Mesenchymal stem cell (in vitro differentiated cells and primary cell): ENCODE results near the gene CYP2C18.

ENCODE experiments used
- DNase-seq: peaks from one replicate; pipeline ENCODE4 v3.0.0-alpha.2; 2013
- H2AFZ ChIP-seq: one replicate; pipeline ENCODE4 v1.6.1; 2013; ENCODE audit warnings: low read depth, mild to moderate bottlenecking, control low read depth, inconsistent platforms, low read length, moderate library complexity
- H2AK5ac ChIP-seq: 2 replicates; pipeline ENCODE4 v1.6.1; 2013; ENCODE audit warnings: low read length, moderate library complexity, mild to moderate bottlenecking, inconsistent platforms; ENCODE audit not compliant: severe bottlenecking
- H2BK120ac ChIP-seq: one replicate; pipeline ENCODE4 v1.6.1; 2013; ENCODE audit warnings: low read depth, mild to moderate bottlenecking, inconsistent platforms, low read length, moderate library complexity
- H2BK12ac ChIP-seq, 2 experiments: one replicate each; pipeline ENCODE4 v1.6.1; 2013; ENCODE audit warnings: inconsistent platforms in 2 of 2, low read length in 2 of 2, mild to moderate bottlenecking in 2 of 2, moderate library complexity in 2 of 2, control low read depth in 1 of 2
- H2BK15ac ChIP-seq: one replicate; pipeline ENCODE4 v1.6.1; 2013; ENCODE audit warnings: mild to moderate bottlenecking, low read depth, inconsistent platforms; ENCODE audit not compliant: poor library complexity, severe bottlenecking
- H2BK5ac ChIP-seq: 2 replicates; pipeline ENCODE4 v1.6.1; 2013; ENCODE audit warnings: low read depth, mild to moderate bottlenecking, low read length, control low read depth, inconsistent platforms; ENCODE audit not compliant: poor library complexity, severe bottlenecking
- H3K14ac ChIP-seq, 2 experiments: one replicate each; pipeline ENCODE4 v1.6.1; 2013; ENCODE audit warnings: inconsistent platforms in 2 of 2, low read length in 2 of 2, control low read depth in 1 of 2, mild to moderate bottlenecking in 1 of 2, moderate library complexity in 1 of 2
- H3K18ac ChIP-seq, 2 experiments: one replicate each; pipeline ENCODE4 v1.6.1; 2013; ENCODE audit warnings: inconsistent platforms in 2 of 2, low read length in 2 of 2, control low read depth in 1 of 2, low read depth in 1 of 2, mild to moderate bottlenecking in 1 of 2
- H3K23ac ChIP-seq, 2 experiments: one replicate each; pipeline ENCODE4 v1.6.1; 2013; ENCODE audit warnings: inconsistent platforms in 2 of 2, low read length in 2 of 2, mild to moderate bottlenecking in 2 of 2, moderate library complexity in 2 of 2, control low read depth in 1 of 2
- H3K27ac ChIP-seq: 2 replicates; pipeline ENCODE4 v1.5.1; 2013; ENCODE audit warnings: mild to moderate bottlenecking, moderate library complexity, low read length, control low read depth, inconsistent platforms; ENCODE audit not compliant: poor library complexity, severe bottlenecking
- H3K27me3 ChIP-seq, 2 experiments: 2 replicates each; pipeline versions ENCODE4 v1.6.1 to v1.7.0; 2013; ENCODE audit warnings: low read length in 2 of 2, mild to moderate bottlenecking in 2 of 2, moderate library complexity in 2 of 2, control low read depth in 1 of 2, inconsistent platforms in 1 of 2; ENCODE audit not compliant: control insufficient read depth in 1 of 2, insufficient read depth in 1 of 2
- H3K36me3 ChIP-seq, 2 experiments: 2 replicates each; pipeline versions ENCODE4 v1.6.1 to v1.7.0; 2013; ENCODE audit warnings: low read length in 2 of 2, control low read depth in 1 of 2, inconsistent platforms in 1 of 2, low read depth in 1 of 2, mild to moderate bottlenecking in 1 of 2; ENCODE audit not compliant: insufficient read depth in 2 of 2, control insufficient read depth in 1 of 2
- H3K4ac ChIP-seq, 2 experiments: one replicate each; pipeline ENCODE4 v1.6.1; 2013; ENCODE audit warnings: inconsistent platforms in 2 of 2, low read length in 2 of 2, mild to moderate bottlenecking in 2 of 2, moderate library complexity in 2 of 2, control low read depth in 1 of 2, low read depth in 1 of 2
- H3K4me1 ChIP-seq: 2 replicates; pipeline ENCODE4 v1.6.1; 2013; ENCODE audit warnings: low read depth, low read length, control low read depth; ENCODE audit not compliant: control insufficient read depth, insufficient read depth
- H3K4me2 ChIP-seq: 2 replicates; pipeline ENCODE4 v1.6.1; 2013; ENCODE audit warnings: low read length, mild to moderate bottlenecking, inconsistent platforms; ENCODE audit not compliant: poor library complexity, severe bottlenecking
- H3K4me3 ChIP-seq, 2 experiments: 2 replicates each; pipeline versions ENCODE4 v1.5.1 to v1.7.0; 2013; ENCODE audit warnings: low read length in 2 of 2, mild to moderate bottlenecking in 2 of 2, control low read depth in 1 of 2, low read depth in 1 of 2; ENCODE audit not compliant: insufficient read depth in 1 of 2
- H3K79me1 ChIP-seq: replicated peaks from 2 replicates; pipeline ENCODE4 v1.6.1; 2013; ENCODE audit warnings: mild to moderate bottlenecking, control low read depth, low read length, inconsistent platforms; ENCODE audit not compliant: poor library complexity, severe bottlenecking
- H3K9ac ChIP-seq: 2 replicates; pipeline ENCODE4 v1.7.0; 2013; ENCODE audit warnings: mild to moderate bottlenecking, low read length, moderate library complexity
- H3K9me3 ChIP-seq: 2 replicates; pipeline ENCODE4 v1.7.0; 2013; ENCODE audit warnings: mild to moderate bottlenecking, low read length; ENCODE audit not compliant: control insufficient read depth
- H4K8ac ChIP-seq: one replicate; pipeline ENCODE4 v1.6.1; 2013; ENCODE audit warnings: inconsistent platforms, mild to moderate bottlenecking, low read length, moderate library complexity
- H4K91ac ChIP-seq: one replicate; pipeline ENCODE4 v1.6.1; 2013; ENCODE audit warnings: mild to moderate bottlenecking, low read length, inconsistent platforms
- WGBS: methylation state at CpG from one replicate; pipeline ENCODE4 v1.1.7; 2013; ENCODE audit warnings: mixed read lengths; 5-methylcytosine and 5-hydroxymethylcytosine counted together

Gene CYP2C18

GRCh38 chr10:94687625-94688248 lies 4.2 kb downstream of the CYP2C18 start:
- Histone ChIP-seq H3K23ac (no peak overlapping the region), H2BK120ac (no peak overlapping the region), H2AK5ac (no peak overlapping the region), H3K9me3 (peaks cover 7% of the 10 kb centered on the region), H3K4me1 (no peaks in the 10 kb centered on the region), H3K27me3 (no peaks in the 10 kb centered on the region), H3K4me3 (no peak overlapping the region), H2AFZ (no peak overlapping the region), H3K4ac (no peak overlapping the region), H3K14ac (no peak overlapping the region), H2BK15ac (no peak overlapping the region), H2BK5ac (no peak overlapping the region), H3K18ac (no peak overlapping the region), H3K79me1 (no peaks in the 10 kb centered on the region), H3K27ac (no peak overlapping the region), H3K4me2 (no peak overlapping the region), H3K36me3 (no peaks in the 10 kb centered on the region), H4K8ac (no peak overlapping the region), H2BK12ac (no peak overlapping the region), H3K9ac (no peak overlapping the region), H4K91ac (no peak overlapping the region)
- DNase-seq, result no peak
- 82% methylated on average over 9 of the region's 11 CpGs for WGBS

- H3K9ac ChIP-seq, result no peak overlapping the region
- no peak overlapping the region for H2BK5ac ChIP-seq
- H3K4me2 ChIP-seq, result no peak overlapping the region
- H2BK120ac ChIP-seq, result no peak overlapping the region
- no peak overlapping the region for H3K14ac ChIP-seq
- H2BK12ac ChIP-seq, result no peak overlapping the region
- H2BK15ac ChIP-seq, result no peak overlapping the region
- no CpG with 5 or more reads among the region's 1 CpG for WGBS
- H3K27ac ChIP-seq, result no peak overlapping the region
- no peaks in the 10 kb centered on the region for H3K36me3 ChIP-seq
- H4K8ac ChIP-seq, result no peak overlapping the region
- no peaks in the 10 kb centered on the region for H3K4me1 ChIP-seq
- no peak overlapping the region for H2AFZ ChIP-seq
- H3K18ac ChIP-seq, result no peak overlapping the region
- H4K91ac ChIP-seq, result no peak overlapping the region
- no peak overlapping the region for H3K4ac ChIP-seq
- no peak overlapping the region for H3K4me3 ChIP-seq
- DNase-seq, result no peak
- peaks cover 27% of the 10 kb centered on the region for H3K9me3 ChIP-seq
- H3K27me3 ChIP-seq, result no peaks in the 10 kb centered on the region
- no peak overlapping the region for H3K23ac ChIP-seq
- no peak overlapping the region for H2AK5ac ChIP-seq
- H3K79me1 ChIP-seq, result no peaks in the 10 kb centered on the region
These were observed 22.6 kb downstream of the CYP2C18 start for GRCh38 chr10:94706089-94706488.

GRCh38 chr10:94710578-94710977 lies 27.0 kb downstream of the CYP2C18 start:
- no peak overlapping the region for H4K8ac ChIP-seq

GRCh38 chr10:94725871-94726270 lies 42.3 kb downstream of the CYP2C18 start:
- no peak overlapping the region for H2BK120ac ChIP-seq
- H3K23ac ChIP-seq, result no peak overlapping the region
- H2BK12ac ChIP-seq, result no peak overlapping the region
- no peak overlapping the region for H2AK5ac ChIP-seq
- no peaks in the 10 kb centered on the region for H3K4me1 ChIP-seq
- H3K27ac ChIP-seq, result no peak overlapping the region
- H3K4ac ChIP-seq, result no peak overlapping the region
- no peak overlapping the region for H3K9ac ChIP-seq
- no peak overlapping the region for H4K91ac ChIP-seq
- no peak overlapping the region for H3K4me3 ChIP-seq
- no peak overlapping the region for H3K18ac ChIP-seq
- no peak overlapping the region for H2BK5ac ChIP-seq
- no peaks in the 10 kb centered on the region for H3K79me1 ChIP-seq
- H4K8ac ChIP-seq, result no peak overlapping the region
- no peak overlapping the region for H2AFZ ChIP-seq
- no peaks in the 10 kb centered on the region for H3K9me3 ChIP-seq
- H3K27me3 ChIP-seq, result no peaks in the 10 kb centered on the region
- no peaks in the 10 kb centered on the region for H3K36me3 ChIP-seq
- H3K4me2 ChIP-seq, result no peak overlapping the region
- H3K14ac ChIP-seq, result no peak overlapping the region
- no peak overlapping the region for H2BK15ac ChIP-seq
- no peak for DNase-seq

More at GRCh38 chr10:94710578-94710977, 27.0 kb downstream of the CYP2C18 start:
- H3K4me3 ChIP-seq, result no peak overlapping the region
- H2BK5ac ChIP-seq, result no peak overlapping the region
- no peak overlapping the region for H3K23ac ChIP-seq
- H3K36me3 ChIP-seq, result no peaks in the 10 kb centered on the region
- no peak overlapping the region for H2BK120ac ChIP-seq
- H2AK5ac ChIP-seq, result no peak overlapping the region
- H2BK15ac ChIP-seq, result no peak overlapping the region
- no peaks in the 10 kb centered on the region for H3K79me1 ChIP-seq
- no peak overlapping the region for H3K9ac ChIP-seq
- no peak overlapping the region for H2AFZ ChIP-seq
- no peak overlapping the region for H3K27ac ChIP-seq
- H3K18ac ChIP-seq, result no peak overlapping the region
- no peak overlapping the region for H2BK12ac ChIP-seq
- H3K9me3 ChIP-seq, result peaks cover 23% of the 10 kb centered on the region
- no peak overlapping the region for H3K4ac ChIP-seq
- no peak overlapping the region for H4K91ac ChIP-seq
- no peaks in the 10 kb centered on the region for H3K4me1 ChIP-seq
- H3K27me3 ChIP-seq, result no peaks in the 10 kb centered on the region
- H3K4me2 ChIP-seq, result no peak overlapping the region
- H3K14ac ChIP-seq, result no peak overlapping the region
- no peak for DNase-seq
